Breast epithelium (tissue), 4 donors: Measurements from ENCODE around the gene APRT. TPM values are rescaled to one million over a fixed set of nuclear protein-coding genes. Genes with fewer than 3 reads are reported as not detected.
A peak's percentile ranks its signal among the peaks of the same experiment; 100 is the strongest.

Source experiments
- DNase-seq, 2 donors: peaks; one replicate each; pipeline ENCODE4 v3.0.0-alpha.2; 2019; ENCODE audit warnings: low spot score in 2 of 2
- H3K27ac ChIP-seq, 2 donors: fragments of 200-600 bp; sonication (generic) in 1 of 2; one replicate each; pipeline ENCODE4 v1.5.1; 2016 to 2019; ENCODE audit warnings: mild to moderate bottlenecking in 1 of 2
- H3K27me3 ChIP-seq, 2 donors: fragments of 200-600 bp; sonication (generic) in 1 of 2; one replicate each; pipeline versions ENCODE4 v1.5.1 to v1.6.0; 2017 to 2019; ENCODE audit warnings: control low read depth in 1 of 2, mild to moderate bottlenecking in 1 of 2
- H3K36me3 ChIP-seq: fragments of 200-600 bp; one replicate; pipeline ENCODE4 v1.5.1; 2019
- H3K4me1 ChIP-seq, 2 donors: fragments of 200-600 bp; sonication (generic); one replicate each; pipeline ENCODE4 v1.5.1; 2016 to 2019; ENCODE audit warnings: control low read depth in 1 of 2
- H3K4me3 ChIP-seq, 3 donors: fragments of 200-600 bp; sonication (generic); 1 replicate in 2 of 3; 2 replicates in 1 of 3; pipeline ENCODE4 v1.5.1; 2016 to 2019; ENCODE audit warnings: mild to moderate bottlenecking in 3 of 3, moderate library complexity in 2 of 3
- H3K9me3 ChIP-seq, 2 donors: fragments of 200-600 bp; sonication (generic) in 1 of 2; one replicate each; pipeline ENCODE4 v1.5.1; 2016 to 2019; ENCODE audit warnings: control low read depth in 1 of 2
- CTCF ChIP-seq, 3 donors: fragments of 450-650 bp; IDR thresholded peaks; one replicate each; pipeline ENCODE4 v1.5.1; 2016 to 2017; ENCODE audit warnings: antibody characterized with exemption in 3 of 3, mild to moderate bottlenecking in 3 of 3, moderate library complexity in 3 of 3
- POLR2A ChIP-seq: fragments of 450-650 bp; IDR thresholded peaks from one replicate; pipeline ENCODE4 v1.6.1; 2016; ENCODE audit warnings: antibody characterized with exemption, mild to moderate bottlenecking, moderate library complexity
- POLR2AphosphoS5 ChIP-seq, 3 donors: sonication (generic); formaldehyde crosslinking; IDR thresholded peaks; one replicate each; pipeline ENCODE4 v1.6.1; 2017; ENCODE audit warnings: antibody characterized with exemption in 3 of 3
- intact Hi-C: fragments of 100-400 bp; cut with DNase I; formaldehyde crosslinking; loops from one replicate; pipeline ENCODE4 v1.15.1; 2023; ENCODE audit warnings: low total_unique reads
- total RNA-seq, 3 donors: library from RNA; depleted of rRNA; stranded (reverse); fragments of >200 nt; gene quantifications; one replicate each; pipeline ENCODE4 v1.1.0, GENCODE V29; 2016

APRT gene
- total RNA-seq, 3 donors from 2014 or later: 93.8 to 152 (median 126) TPM

GRCh38 chr16:88807142-88807625 is 4.5 kb downstream of the APRT start:
- no peak overlapping the region for H3K27ac ChIP-seq
- no peak overlapping the region for H3K4me3 ChIP-seq
- no peak for DNase-seq
- H3K36me3 ChIP-seq: no peaks in the 10 kb centered on the region
- TF ChIP-seq POLR2AphosphoS5 (IDR thresholded peaks at IDR 0.05) (no peak), CTCF (IDR thresholded peaks at IDR 0.05) (no peak), POLR2A (no peak)
- H3K4me1 ChIP-seq: peaks cover 21 to 23% of the 10 kb centered on the region in 2 donors
- H3K27me3 ChIP-seq: no peaks in the 10 kb centered on the region
- H3K9me3 ChIP-seq: no peaks in the 10 kb centered on the region
- intact Hi-C loops: no loop called here

- Histone ChIP-seq H3K27ac (no peak overlapping the region), H3K27me3 (no peaks in the 10 kb centered on the region), H3K4me3 (no peak overlapping the region), H3K36me3 (no peaks in the 10 kb centered on the region), H3K9me3 (no peaks in the 10 kb centered on the region), H3K4me1 (peaks cover 21 to 23% of the 10 kb centered on the region in 2 donors)
- intact Hi-C loops: no loop called here
- DNase-seq: no peak
- TF ChIP-seq POLR2AphosphoS5 (IDR thresholded peaks at IDR 0.05) (no peak), CTCF (IDR thresholded peaks at IDR 0.05) (no peak), POLR2A (no peak)
Measured at GRCh38 chr16:88806491-88807111, 5.1 kb downstream of the APRT start.

DNA sequence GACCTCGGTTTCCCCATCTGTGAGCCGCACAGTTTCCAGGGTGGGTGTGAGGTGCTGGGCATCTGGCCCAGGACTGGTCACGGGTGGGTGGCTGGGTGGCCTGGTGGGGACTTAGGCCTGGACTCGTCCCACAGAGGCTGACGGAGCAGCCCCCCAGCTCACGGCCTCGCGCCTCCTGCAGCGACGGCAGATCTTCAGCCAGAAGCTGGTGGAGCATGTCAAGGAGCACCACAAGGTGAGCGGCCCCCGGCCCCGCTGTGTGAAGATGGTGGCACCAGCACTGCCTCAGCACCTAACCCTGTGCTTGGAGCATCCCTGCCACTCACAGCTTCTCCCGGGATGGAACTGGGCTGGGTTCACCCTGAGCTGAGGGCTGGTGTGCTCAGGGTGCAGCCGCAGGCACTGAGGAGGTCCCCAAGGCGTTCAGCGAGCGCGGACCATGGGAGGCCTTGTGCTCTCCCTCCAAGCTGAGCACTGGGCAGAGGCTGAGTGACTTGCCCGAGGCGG is 5.8 kb downstream of the APRT start:
- no peak for DNase-seq
- intact Hi-C loops: no loop called here
- no peak for TF ChIP-seq POLR2AphosphoS5 (IDR thresholded peaks at IDR 0.05)
- no peak for TF ChIP-seq CTCF (IDR thresholded peaks at IDR 0.05)
- TF ChIP-seq POLR2A: no peak
- Histone ChIP-seq H3K4me3 (no peak overlapping the region), H3K36me3 (no peaks in the 10 kb centered on the region), H3K4me1 (peaks cover 21% of the 10 kb centered on the region in 2 donors), H3K9me3 (no peaks in the 10 kb centered on the region), H3K27me3 (no peaks in the 10 kb centered on the region), H3K27ac (no peak overlapping the region)

DNA sequence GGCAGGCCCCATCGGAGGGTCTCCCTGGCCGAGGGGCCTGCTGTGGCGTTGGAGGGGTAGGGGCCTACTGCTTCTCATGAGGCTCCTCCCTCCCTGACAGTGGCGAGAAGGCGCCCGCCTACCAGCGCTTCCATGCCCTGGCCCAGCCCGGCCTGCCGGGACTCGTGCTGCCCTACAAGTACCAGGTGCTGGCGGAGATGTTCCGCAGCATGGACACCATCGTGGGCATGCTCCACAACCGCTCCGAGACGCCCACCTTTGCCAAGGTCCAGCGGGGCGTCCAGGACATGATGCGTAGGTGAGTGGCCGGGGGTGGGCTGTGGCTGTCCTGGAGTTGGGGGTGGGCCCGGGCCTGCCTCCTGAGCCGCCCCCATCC is 6.4 kb downstream of the APRT start:
- H3K4me1 ChIP-seq: peaks cover 15 to 17% of the 10 kb centered on the region in 2 donors
- TF ChIP-seq POLR2AphosphoS5 (IDR thresholded peaks at IDR 0.05) (no peak), CTCF (IDR thresholded peaks at IDR 0.05) (no peak)
- no peaks in the 10 kb centered on the region for H3K9me3 ChIP-seq
- intact Hi-C loops: no loop called here
- no peak for DNase-seq
- peak overlapping the region in 2 of 3 donors; percentile 72 to 77 for H3K4me3 ChIP-seq
- H3K27ac ChIP-seq: no peak overlapping the region
- H3K36me3 ChIP-seq: no peaks in the 10 kb centered on the region
- H3K27me3 ChIP-seq: no peaks in the 10 kb centered on the region

DNA sequence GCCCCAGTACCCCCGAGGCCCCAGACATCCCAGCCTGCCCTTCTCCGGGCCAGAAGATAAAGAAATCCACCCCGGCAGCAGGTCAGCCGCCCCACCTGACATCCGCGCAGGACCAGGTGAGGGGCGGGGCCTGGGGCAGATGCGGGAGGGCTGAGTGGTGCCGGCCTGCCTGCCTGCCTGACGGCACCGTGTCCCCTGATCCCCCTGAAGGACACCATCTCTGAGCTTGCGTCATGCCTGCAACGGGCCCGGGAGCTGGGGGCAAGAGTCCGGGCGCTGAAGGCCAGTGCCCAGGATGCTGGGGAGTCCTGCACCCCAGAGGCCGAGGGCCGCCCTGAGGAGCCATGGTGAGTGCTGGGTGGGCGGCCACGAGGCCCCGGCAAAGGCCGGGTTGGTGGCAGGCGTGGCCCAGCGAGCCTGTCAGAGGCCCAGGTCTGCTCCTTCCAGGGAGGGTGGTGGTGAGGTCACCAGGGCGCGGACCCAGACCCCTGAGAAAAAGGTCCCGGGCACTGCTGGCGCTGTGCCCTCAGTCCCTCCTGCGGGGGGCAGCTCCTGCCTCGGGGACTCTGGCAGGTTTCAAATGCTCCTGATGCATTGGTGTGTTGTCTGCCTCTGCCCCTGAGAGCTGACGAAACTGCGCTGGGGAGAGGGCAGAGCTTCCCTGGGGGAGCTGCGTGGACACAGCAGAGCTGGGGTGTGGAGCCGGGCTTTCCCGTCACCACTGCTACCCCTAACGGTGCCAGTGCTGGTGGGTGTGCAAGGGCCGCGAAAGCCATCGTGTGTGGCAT is 7.0 kb downstream of the APRT start:
- Histone ChIP-seq H3K27ac (no peak overlapping the region), H3K27me3 (no peaks in the 10 kb centered on the region), H3K36me3 (no peaks in the 10 kb centered on the region), H3K4me3 (peak overlapping the region in 2 of 3 donors; percentile 72 to 77), H3K9me3 (no peaks in the 10 kb centered on the region), H3K4me1 (peaks cover 9 to 11% of the 10 kb centered on the region in 2 donors)
- intact Hi-C loops: no loop called here
- no peak for DNase-seq
- TF ChIP-seq POLR2AphosphoS5 (IDR thresholded peaks at IDR 0.05) (no peak), POLR2A (no peak), CTCF (IDR thresholded peaks at IDR 0.05) (no peak)
